Activated CD4-positive, CD25-positive, alpha-beta regulatory T cell (primary cell): ENCODE measurements around the gene TBC1D22B.
"Not testable (repeated sequence)": the region's sequence is repeated elsewhere in the genome, so short reads cannot be mapped to it uniquely, and the experiment has no call there.

ENCODE experiments used
- DNase-seq, 4 experiments: peaks; one replicate each; lab custom pipeline; 2025; lab: John Stamatoyannopoulos, UW

TBC1D22B gene

DNA sequence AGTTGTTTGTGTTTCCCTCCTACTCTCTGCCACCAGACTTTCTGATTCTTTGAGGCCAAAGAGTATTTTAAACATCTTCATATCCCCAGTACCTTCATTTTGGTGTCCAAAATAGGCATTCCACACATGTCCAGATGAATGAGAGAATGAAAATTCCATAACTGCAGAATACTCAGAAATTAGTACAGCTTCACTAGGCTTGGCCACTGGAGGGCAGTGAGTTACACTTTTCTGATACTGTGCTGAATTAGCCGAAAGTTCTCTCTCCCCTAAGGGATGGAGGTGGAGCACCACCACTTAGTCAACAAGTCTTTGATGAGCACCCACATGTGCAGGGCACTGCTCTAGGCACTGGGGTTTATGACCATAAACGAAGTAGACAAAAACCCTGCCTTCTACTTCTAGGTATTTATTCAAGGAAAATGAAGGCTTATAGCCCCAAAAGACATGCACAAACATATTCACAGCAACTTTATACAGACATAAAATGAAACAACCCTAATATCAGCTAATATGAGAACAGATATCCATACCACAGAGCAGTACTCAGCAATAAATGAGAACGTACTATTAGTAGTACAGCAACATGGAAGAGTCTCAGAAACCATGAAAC is 46.4 kb downstream of the TBC1D22B start:
- DNase-seq = no peak

GRCh38 chr6:37304766-37305165 is 47.2 kb downstream of the TBC1D22B start:
- no peak for DNase-seq

- no peak for DNase-seq
Measured at GRCh38 chr6:37305841-37306425, 48.4 kb downstream of the TBC1D22B start.

DNA sequence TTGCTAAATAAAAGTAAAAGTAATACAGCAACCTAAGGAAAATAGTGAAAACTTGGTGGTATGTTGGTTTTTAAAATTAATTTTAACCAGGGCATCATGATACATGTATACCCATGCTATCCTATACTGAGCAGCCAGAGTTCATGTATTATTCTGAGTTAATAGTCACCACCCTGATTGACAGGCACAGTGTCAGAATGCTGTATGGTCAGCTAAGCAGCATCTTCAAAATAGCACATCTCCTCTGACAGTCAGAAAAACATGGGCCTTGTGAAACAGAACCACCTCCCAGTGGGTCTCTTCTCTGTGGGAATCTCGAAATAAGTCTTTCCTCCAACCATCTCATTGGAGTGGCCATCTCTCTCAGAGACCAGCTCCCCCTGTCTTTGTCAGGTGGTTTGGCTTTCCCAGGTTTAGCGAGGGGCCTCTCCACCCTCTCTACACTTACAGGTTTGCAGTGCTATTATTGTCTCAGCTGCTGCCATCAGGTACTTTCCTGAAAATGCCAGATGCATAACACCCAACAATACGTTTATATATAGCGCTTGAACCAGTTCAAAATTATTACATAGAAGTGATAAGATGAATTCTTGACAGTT is 49.2 kb downstream of the TBC1D22B start:
- no peak for DNase-seq

DNA sequence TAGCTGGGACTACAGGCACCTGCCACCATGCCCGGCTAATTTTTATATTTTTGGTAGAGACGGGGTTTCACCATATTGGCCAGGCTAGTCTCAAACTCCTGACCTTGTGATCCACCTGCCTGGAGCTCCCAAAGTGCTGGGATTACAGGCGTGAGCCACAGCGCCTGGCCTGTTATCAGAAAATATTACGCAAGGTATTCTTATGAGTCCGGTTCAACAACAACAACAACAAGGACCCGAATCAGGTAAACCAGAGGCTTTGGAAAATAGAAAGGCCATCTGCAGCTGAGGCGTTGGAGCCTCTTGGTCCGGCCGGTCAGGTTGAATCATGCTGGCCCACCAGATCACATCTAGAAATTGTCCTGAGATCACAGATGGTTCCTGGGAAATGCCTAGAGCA is 49.9 kb downstream of the TBC1D22B start:
- not testable (repeated sequence) for DNase-seq

DNA sequence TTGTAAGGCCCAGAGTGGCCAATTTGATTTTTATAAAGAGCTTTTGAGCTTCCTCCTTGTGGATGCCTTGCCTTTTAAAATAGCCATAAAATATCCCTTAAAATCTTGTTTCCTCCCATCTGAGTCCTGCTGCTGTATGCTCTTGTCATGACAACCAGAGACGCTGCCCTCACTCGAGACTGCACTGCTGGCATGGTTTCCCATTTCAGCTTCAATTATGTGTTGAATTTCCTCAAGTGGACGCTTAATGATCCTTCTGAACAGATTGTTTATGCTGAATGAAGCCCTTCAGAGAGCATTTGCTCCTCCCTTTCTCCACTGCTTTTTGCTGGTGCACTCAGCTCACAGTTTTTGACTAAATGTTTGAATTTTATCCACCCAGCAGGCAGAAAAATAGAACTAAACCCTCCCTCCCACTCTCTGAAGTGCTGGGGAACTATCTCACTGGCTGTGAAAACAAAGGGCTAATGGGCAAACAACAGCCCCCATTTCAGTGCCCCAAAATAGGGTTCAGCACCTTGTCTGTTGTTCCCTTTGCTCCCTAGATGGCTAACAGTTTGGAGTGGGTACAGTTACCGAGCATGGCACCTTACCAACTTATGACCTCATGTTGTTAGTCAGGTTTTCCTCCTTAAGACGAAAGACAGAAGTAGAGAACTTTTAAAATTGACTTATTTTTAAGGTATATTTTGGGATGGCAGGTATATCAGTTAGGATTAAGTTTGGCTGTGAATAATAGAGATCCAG is 50.7 kb downstream of the TBC1D22B start:
- no peak for DNase-seq

DNA sequence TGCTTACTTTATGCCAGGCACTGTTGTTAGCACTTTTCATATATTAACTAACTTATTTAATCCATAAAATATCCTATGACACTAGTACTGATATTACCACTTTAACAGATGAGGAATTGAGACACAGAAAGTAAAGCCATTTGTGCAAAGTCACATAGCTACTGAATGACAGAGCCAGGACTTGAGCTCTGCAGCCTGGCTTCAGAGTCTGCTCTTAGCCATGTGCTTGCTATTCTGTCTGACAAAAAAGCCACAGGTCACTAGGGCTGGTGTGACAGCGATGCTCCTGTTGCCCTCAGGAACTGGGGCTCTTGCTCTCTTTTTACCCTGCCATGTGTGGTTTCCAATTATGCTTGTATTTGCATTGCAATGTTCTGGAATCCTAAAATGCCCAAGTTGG is 51.5 kb downstream of the TBC1D22B start:
- DNase-seq = no peak

GRCh38 chr6:37309692-37310091 is 52.1 kb downstream of the TBC1D22B start:
- no peak for DNase-seq

DNA sequence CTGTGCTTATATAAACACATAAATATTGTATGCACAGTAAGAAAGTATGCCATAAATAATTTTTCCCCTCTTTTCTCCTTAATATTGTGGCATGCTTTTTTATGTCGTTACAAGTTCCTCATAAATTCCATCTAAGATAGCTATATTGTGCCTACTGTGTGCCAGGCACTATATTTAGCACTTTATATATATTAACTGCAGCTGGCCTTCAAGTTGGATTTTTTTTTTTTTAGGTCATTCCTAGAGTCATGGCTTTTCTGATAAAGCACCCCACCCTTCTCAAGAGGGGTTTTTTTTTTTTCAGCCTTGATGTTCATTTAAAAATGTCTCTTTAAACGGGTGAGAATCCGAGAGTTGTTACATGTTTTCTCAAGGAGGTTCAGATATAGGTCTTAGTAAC is 53.4 kb downstream of the TBC1D22B start:
- DNase-seq = no peak

GRCh38 chr6:37311741-37312473 is 54.3 kb downstream of the TBC1D22B start:
- DNase-seq = no peak

DNA sequence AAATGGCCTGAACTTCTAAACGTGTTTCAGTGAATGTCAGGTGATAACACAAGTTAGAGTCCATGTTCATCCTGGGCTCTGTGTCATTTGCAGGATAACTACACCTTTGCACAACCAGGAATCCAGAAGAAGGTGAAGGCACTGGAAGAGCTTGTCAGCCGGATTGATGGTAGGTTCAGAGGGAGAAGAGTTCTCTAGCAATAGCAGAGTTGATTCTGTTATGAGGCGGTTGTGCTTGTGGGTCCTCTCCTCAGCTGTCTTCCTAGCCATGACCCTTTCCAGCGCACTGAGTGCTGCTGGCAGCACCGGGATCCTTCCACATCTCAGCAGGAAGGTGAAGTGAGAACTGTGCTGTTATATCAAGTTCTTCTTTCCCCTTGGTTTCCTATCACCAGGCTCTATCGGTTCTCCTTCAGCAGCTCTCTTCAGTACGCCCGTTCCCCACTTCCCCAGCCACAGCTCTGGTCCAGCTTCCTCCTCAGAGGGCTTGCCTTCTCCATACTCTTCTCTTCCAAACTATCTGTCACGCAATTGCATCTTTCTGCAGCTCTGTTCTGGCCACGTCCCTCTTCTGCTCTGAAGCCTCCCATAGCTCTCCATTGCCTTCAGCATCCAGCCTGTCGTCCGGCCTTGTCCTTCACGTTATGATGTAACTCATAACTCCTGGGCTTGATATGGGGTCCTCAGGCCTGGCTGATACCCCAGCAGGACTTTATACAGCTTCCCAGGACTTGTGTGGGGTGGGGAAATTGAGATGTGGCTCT is 56.3 kb downstream of the TBC1D22B start:
- DNase-seq = no peak

DNA sequence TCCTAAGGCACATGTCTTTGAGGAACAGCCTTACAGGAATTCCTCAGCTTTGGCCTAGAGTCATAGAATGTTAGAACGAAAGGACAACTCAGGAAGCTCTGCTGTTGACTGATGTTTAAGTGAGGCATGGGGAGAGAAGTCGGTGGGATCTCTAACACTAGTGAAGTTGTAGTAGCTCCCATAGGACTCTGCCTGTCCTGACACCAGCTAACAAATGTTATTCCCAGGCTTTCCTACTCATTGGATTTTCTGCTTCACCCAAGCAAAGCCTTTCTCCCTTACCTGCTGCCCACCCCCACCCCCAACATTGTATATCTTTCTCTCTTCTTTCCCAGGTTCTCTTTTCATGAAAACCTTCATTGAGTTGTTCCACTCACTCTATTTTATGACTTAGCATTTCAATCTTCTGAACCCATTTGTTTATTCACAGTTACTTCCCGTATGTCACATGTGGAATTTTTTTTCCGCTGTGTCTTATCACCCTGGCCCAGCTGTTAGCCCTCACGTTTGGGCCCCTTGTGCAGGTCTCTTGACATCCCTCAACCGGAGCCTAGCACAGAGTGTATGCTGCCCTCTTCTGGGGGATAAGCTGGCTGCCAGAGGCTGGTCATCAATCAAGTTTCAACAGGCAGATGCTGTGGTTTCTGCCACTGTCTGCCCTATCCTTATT is 57.0 kb downstream of the TBC1D22B start:
- DNase-seq = no peak

DNA sequence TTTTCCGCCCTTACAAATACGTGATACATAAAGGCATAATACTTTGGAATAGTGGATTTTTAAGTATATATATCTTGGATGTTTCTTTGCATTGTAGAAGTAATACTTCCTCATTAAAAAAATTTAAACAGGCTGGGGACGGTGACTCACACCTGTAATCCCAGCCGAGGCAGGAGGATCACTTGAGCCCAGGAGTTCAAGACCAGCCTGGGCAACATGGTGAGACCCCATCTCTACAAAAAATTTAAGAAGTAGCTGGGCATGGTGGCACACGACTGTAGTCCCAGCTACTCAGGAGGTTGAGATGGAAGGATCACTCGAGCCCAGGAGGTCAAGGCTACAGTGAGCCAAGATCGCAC is 57.6 kb downstream of the TBC1D22B start:
- no peak for DNase-seq

DNA sequence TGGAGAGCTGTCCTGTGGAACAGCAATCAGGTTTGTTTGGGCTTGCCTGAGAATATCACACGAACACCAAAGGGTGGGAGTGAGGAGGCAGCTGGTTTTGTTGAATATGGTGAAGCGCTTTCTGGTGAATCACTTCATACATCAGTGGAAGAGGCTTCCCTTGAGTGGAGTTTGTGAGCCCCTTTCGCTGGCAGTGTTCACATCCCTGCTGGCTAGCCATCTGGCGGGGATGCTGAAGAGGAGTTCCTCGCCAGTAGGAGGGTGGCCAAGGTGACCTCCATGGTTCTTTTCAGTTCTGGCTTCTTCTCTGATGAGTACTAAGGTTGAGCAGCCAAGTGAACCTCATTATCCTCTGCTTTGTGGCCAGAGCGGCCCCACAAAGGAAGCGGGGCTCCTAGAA is 58.5 kb downstream of the TBC1D22B start:
- DNase-seq = no peak

DNA sequence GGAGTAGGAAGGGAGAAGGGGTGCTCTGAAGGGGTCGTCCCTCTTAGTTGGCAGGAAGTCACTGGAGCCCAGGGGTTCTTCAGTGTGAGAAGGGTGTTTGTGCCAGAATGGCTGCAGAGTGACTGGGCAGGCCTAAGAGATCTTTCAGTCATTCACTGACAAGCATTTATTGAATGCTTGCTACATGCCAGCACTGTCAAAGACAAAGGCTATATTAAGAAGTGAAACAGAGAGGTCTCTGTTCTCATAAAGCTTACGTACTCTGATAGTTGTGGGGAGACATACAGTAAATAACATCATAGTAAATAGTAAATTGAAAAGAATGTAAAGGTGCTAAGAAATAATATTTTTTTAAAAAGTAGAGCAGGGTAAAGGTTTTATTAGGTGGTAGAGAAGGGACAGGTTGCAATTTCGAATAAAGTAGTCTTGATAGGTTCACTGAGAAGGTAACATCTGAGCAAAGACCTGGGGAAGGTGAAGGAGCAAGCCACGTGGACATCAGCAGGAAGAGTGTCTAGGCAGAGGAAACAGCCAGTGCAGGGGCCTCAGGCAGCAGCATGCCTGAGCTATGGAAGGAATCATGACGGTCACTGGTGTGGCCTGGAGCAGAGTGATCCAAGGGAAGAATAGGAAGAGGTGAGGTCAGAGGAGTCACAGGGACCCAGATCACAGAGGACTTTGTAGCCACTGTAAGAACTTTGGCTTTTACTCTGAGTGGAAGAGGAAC is 59.9 kb downstream of the TBC1D22B start:
- DNase-seq = no peak

- no peak for DNase-seq
Measured at GRCh38 chr6:37319156-37319555, 61.6 kb downstream of the TBC1D22B start.

GRCh38 chr6:37319856-37320480 is 62.4 kb downstream of the TBC1D22B start:
- DNase-seq = no peak

DNA sequence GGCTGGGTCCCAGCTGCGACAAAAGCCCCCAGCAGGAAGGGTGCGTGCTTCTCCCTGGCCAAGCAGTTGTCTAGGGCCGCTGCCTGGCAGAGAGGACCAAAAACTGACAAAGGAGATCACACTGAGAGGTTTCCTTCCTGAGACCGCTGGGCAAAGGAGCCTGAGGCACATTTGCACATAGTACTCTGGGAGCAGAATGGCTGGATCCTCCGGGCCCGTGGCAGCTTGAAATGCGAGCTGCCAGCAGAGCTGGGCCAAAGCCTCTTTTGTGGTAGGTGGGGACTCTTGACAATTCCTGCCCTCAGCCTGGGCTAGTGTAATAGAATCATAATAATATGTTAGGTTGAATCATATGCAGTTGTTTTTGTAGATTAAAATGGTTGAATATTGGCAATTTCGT is 63.1 kb downstream of the TBC1D22B start:
- no peak for DNase-seq

DNA sequence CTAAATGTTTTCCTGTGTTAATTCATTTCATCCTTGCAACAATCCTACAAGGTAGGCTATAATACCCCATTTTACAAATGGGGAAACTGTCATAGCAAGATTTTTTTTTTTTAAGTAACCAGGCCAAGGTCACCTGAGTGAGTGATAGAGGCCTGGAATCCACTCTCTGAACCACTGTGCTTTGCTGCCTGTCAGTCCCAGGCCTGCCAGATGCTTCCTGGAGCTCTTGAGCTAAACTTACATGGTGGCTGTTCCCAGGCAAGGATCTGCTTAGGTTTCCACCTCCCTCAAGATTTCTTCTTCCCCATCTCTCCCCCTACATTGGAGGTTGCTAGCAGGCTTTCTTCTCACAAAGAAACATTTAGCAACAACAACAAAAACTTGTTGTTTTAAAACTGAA is 63.5 kb downstream of the TBC1D22B start:
- DNase-seq = no peak
